NB4 (cell line): Measurements from ENCODE around the gene SEMA4C.

Experiments
- DNase-seq: peaks from one replicate; pipeline ENCODE4 v3.0.0; 2010; ENCODE audit warnings: low read depth
- H3K4me3 ChIP-seq: one replicate; pipeline ENCODE4 v1.5.1; 2011; ENCODE audit warnings: mild to moderate bottlenecking, low read depth, low read length, moderate library complexity
- CTCF ChIP-seq: IDR thresholded peaks from one replicate; pipeline ENCODE4 v1.5.1; 2012; ENCODE audit warnings: low read depth, low read length
- MAX ChIP-seq: IDR thresholded peaks from 2 replicates; pipeline ENCODE4 v1.6.1; 2011; ENCODE audit warnings: low read depth, low read length
- MYC ChIP-seq: IDR thresholded peaks from 2 replicates; pipeline ENCODE4 v1.6.1; 2011; ENCODE audit warnings: low read depth, low read length
- POLR2A ChIP-seq: IDR thresholded peaks from 2 replicates; pipeline ENCODE4 v1.6.1; 2011; ENCODE audit warnings: mild to moderate bottlenecking; ENCODE audit not compliant: insufficient read length; ENCODE audit errors: extremely low read depth

The SEMA4C gene

GRCh38 chr2:96883306-96883705 is 13.4 kb upstream of the SEMA4C start:
- DNase-seq, result no peak
- no peak overlapping the region for H3K4me3 ChIP-seq
- TF ChIP-seq MAX (no peak), POLR2A (no peak)

- DNase-seq, result no peak
- H3K4me3 ChIP-seq, result no peak overlapping the region
- TF ChIP-seq CTCF, result no peak
- no peak for TF ChIP-seq MAX
- no peak for TF ChIP-seq MYC
- no peak for TF ChIP-seq POLR2A
Measured at GRCh38 chr2:96882906-96883305, 13.0 kb upstream of the SEMA4C start.

GRCh38 chr2:96882230-96882629 is 12.3 kb upstream of the SEMA4C start:
- DNase-seq, result no peak

GRCh38 chr2:96881349-96882195 is 11.7 kb upstream of the SEMA4C start:
- no peak overlapping the region for H3K4me3 ChIP-seq
- TF ChIP-seq POLR2A, result no peak
- DNase-seq, result peak; percentile 63

More at GRCh38 chr2:96882230-96882629, 12.3 kb upstream of the SEMA4C start:
- TF ChIP-seq MYC, result no peak
- no peak overlapping the region for H3K4me3 ChIP-seq

- no peak overlapping the region for H3K4me3 ChIP-seq
- TF ChIP-seq POLR2A (no peak), MYC (no peak), CTCF (no peak), MAX (no peak)
- no peak for DNase-seq
Measured at GRCh38 chr2:96880891-96881273, 11.0 kb upstream of the SEMA4C start.

- no peak for DNase-seq
- TF ChIP-seq CTCF, result no peak
- TF ChIP-seq MYC, result no peak
- no peak for TF ChIP-seq MAX
- no peak for TF ChIP-seq POLR2A
- no peak overlapping the region for H3K4me3 ChIP-seq
Measured at GRCh38 chr2:96879545-96880040, 9.7 kb upstream of the SEMA4C start.

GRCh38 chr2:96878796-96879544 is 9.1 kb upstream of the SEMA4C start:
- no peak for DNase-seq
- TF ChIP-seq MAX (no peak), MYC (no peak), POLR2A (no peak), CTCF (no peak)
- no peak overlapping the region for H3K4me3 ChIP-seq
